Smooth muscle cell (in vitro differentiated cells): ENCODE data around the gene PTPRR. TPM values are rescaled to one million over a fixed set of nuclear protein-coding genes. Genes with fewer than 3 reads are reported as not detected.

ENCODE experiments used
- DNase-seq: peaks from one replicate; lab custom pipeline; 2025; ENCODE audit not compliant: unreplicated experiment; lab: John Stamatoyannopoulos, UW
- H2AFZ ChIP-seq: fragments of 200-600 bp; sonication (generic); 2 replicates; pipeline ENCODE4 v1.6.0; 2016; ENCODE audit warnings: antibody characterized with exemption, low read depth, mild to moderate bottlenecking
- H3F3A ChIP-seq: fragments of 200-600 bp; sonication (generic); 2 replicates; pipeline ENCODE4 v1.6.0; 2017; ENCODE audit warnings: antibody characterized with exemption, low read depth
- H3K27ac ChIP-seq: fragments of 200-600 bp; sonication (generic); 2 replicates; pipeline ENCODE4 v1.5.1; 2016; ENCODE audit warnings: low read depth, mild to moderate bottlenecking
- H3K27me3 ChIP-seq: fragments of 200-600 bp; sonication (generic); 2 replicates; pipeline ENCODE4 v1.6.1; 2016; ENCODE audit warnings: low read depth, mild to moderate bottlenecking
- H3K36me3 ChIP-seq: fragments of 200-600 bp; sonication (generic); 2 replicates; pipeline ENCODE4 v1.5.1; 2016; ENCODE audit warnings: low read depth
- H3K4me1 ChIP-seq: fragments of 200-600 bp; sonication (generic); 2 replicates; pipeline ENCODE4 v1.5.1; 2016; ENCODE audit warnings: low read depth
- H3K4me2 ChIP-seq: fragments of 200-600 bp; sonication (generic); 2 replicates; pipeline ENCODE4 v1.6.0; 2016; ENCODE audit warnings: mild to moderate bottlenecking
- H3K4me3 ChIP-seq: fragments of 200-600 bp; sonication (generic); 2 replicates; pipeline ENCODE4 v1.5.1; 2016; ENCODE audit warnings: mild to moderate bottlenecking
- H3K79me2 ChIP-seq: fragments of 200-600 bp; sonication (generic); 2 replicates; pipeline ENCODE4 v1.6.0; 2016; ENCODE audit warnings: low read depth, mild to moderate bottlenecking
- H3K9ac ChIP-seq: fragments of 200-600 bp; sonication (generic); 2 replicates; pipeline ENCODE4 v1.6.0; 2016; ENCODE audit warnings: low read depth
- H3K9me3 ChIP-seq: fragments of 200-600 bp; sonication (generic); replicated peaks from 2 replicates; pipeline ENCODE4 v1.5.1; 2016; ENCODE audit warnings: low read depth
- H4K20me1 ChIP-seq: fragments of 200-600 bp; sonication (generic); 2 replicates; pipeline ENCODE4 v1.6.0; 2016; ENCODE audit warnings: low read depth
- WGBS: methylation state at CpG from one replicate; pipeline ENCODE4 v1.1.7; 2016; ENCODE audit warnings: low lambda C conversion rate; 5-methylcytosine and 5-hydroxymethylcytosine counted together
- polyA plus RNA-seq: library from polyadenylated mRNA; unstranded; fragments of >200 nt; fragmentation: Nextera tagmentation; extraction: Ambion mirVana; gene quantifications from 2 replicates; pipeline ENCODE4 v1.2.1, GENCODE V29; 2016
- total RNA-seq: library from RNA; depleted of rRNA; stranded (reverse); fragments of >200 nt; gene quantifications from 2 replicates; pipeline ENCODE4 v1.2.3, GENCODE V29; 2014
- TF ChIP-seq, protein P1 (sequence below): fragments of 200-600 bp; sonication (generic); IDR thresholded peaks from 2 replicates; pipeline ENCODE4 v1.5.1; 2017; ENCODE audit warnings: borderline replicate concordance, mild to moderate bottlenecking, antibody characterized with exemption; ENCODE audit not compliant: insufficient read depth, poor library complexity, severe bottlenecking

PTPRR gene
- total and polyA plus RNA-seq, 2 experiments from 2014 or later: 2.8 to 17.8 TPM

DNA sequence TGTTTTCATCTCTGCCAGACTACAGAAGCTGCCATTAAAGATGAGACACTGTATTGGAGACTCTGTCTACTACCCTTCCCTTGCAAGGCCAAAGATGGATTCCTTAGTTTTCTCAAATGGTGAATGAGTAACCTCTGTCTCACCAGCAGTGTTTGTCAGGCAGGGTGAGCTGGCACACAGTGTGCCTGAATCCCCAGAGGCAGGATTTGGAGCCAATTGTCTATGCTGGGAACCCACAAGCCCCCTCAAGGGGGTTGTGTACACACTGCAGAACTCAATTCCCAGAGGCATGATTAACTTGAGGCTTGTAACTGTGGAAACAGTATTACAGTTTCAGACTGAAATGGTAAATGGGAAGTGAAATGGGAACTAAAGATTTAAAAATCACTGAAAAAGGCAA is 146.5 kb downstream of the PTPRR start:
- H2AFZ ChIP-seq: peak overlapping the region; percentile 37
- H4K20me1 ChIP-seq: no peaks in the 10 kb centered on the region
- no peaks in the 10 kb centered on the region for H3K27me3 ChIP-seq
- H3K9me3 ChIP-seq: no peaks in the 10 kb centered on the region
- H3K4me3 ChIP-seq: no peak overlapping the region
- H3K27ac ChIP-seq: peak overlapping the region; percentile 38
- no peaks in the 10 kb centered on the region for H3F3A ChIP-seq
- no peaks in the 10 kb centered on the region for H3K79me2 ChIP-seq
- peaks cover 3% of the 10 kb centered on the region for H3K4me1 ChIP-seq
- H3K36me3 ChIP-seq: no peaks in the 10 kb centered on the region
- DNase-seq: no peak
- H3K9ac ChIP-seq: no peak overlapping the region
- H3K4me2 ChIP-seq: no peak overlapping the region
- TF ChIP-seq, protein P1, sequence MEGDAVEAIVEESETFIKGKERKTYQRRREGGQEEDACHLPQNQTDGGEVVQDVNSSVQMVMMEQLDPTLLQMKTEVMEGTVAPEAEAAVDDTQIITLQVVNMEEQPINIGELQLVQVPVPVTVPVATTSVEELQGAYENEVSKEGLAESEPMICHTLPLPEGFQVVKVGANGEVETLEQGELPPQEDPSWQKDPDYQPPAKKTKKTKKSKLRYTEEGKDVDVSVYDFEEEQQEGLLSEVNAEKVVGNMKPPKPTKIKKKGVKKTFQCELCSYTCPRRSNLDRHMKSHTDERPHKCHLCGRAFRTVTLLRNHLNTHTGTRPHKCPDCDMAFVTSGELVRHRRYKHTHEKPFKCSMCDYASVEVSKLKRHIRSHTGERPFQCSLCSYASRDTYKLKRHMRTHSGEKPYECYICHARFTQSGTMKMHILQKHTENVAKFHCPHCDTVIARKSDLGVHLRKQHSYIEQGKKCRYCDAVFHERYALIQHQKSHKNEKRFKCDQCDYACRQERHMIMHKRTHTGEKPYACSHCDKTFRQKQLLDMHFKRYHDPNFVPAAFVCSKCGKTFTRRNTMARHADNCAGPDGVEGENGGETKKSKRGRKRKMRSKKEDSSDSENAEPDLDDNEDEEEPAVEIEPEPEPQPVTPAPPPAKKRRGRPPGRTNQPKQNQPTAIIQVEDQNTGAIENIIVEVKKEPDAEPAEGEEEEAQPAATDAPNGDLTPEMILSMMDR: no peak

DNA sequence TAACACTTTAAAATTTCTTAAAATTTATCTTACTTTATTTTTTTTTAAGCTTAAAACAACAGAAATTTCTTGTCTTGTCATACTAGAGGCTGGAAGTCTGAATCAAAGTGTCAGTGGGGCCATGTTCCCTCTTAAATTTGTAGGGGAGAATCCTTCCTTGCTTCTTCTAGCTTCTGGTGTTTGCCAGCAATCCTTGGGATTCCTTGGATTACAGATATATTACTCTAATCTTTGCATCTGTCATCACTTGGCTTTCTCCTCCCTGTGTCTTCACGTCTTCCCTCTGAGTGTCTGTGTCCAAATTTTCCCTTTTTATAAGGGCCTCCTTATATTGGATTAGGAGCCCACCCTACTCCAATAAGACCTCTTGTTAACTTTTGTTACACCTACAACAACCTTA is 147.7 kb downstream of the PTPRR start:
- Histone ChIP-seq H3F3A (no peaks in the 10 kb centered on the region), H3K9ac (no peak overlapping the region), H3K4me3 (no peak overlapping the region), H2AFZ (no peak overlapping the region), H3K79me2 (no peaks in the 10 kb centered on the region), H3K9me3 (no peaks in the 10 kb centered on the region), H3K27ac (no peak overlapping the region), H3K36me3 (no peaks in the 10 kb centered on the region), H4K20me1 (no peaks in the 10 kb centered on the region), H3K27me3 (no peaks in the 10 kb centered on the region), H3K4me1 (peaks cover 3% of the 10 kb centered on the region), H3K4me2 (no peak overlapping the region)
- TF ChIP-seq, protein P1: no peak
- DNase-seq: no peak
- WGBS: 30% methylated on average over 1 of the region's 1 CpG

DNA sequence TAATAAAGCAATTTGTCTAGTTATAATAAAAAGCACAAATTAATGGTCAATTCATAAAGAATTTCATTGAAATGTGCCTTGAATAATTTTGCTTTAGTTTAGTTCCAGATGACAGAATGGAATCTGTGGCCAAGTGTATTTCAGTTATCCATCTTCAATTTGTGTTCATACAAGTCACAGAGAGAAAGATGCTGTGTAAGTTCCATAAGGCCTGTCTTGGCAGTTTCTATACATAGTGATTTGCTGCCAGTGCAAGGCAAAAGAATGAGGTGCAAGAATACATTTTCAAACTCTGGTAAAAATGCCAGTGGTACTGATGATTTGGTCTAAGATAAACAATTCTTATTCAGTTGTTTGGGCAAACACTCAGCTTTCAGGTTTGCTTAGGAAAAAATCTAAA is 149.0 kb downstream of the PTPRR start:
- Histone ChIP-seq H3K9me3 (no peaks in the 10 kb centered on the region), H3F3A (no peaks in the 10 kb centered on the region), H4K20me1 (no peaks in the 10 kb centered on the region), H3K27ac (no peak overlapping the region), H3K4me1 (peaks cover 3% of the 10 kb centered on the region), H3K9ac (no peak overlapping the region), H2AFZ (no peak overlapping the region), H3K4me3 (no peak overlapping the region), H3K4me2 (no peak overlapping the region), H3K36me3 (no peaks in the 10 kb centered on the region), H3K27me3 (no peaks in the 10 kb centered on the region), H3K79me2 (no peaks in the 10 kb centered on the region)
- TF ChIP-seq, protein P1: no peak
- no peak for DNase-seq

DNA sequence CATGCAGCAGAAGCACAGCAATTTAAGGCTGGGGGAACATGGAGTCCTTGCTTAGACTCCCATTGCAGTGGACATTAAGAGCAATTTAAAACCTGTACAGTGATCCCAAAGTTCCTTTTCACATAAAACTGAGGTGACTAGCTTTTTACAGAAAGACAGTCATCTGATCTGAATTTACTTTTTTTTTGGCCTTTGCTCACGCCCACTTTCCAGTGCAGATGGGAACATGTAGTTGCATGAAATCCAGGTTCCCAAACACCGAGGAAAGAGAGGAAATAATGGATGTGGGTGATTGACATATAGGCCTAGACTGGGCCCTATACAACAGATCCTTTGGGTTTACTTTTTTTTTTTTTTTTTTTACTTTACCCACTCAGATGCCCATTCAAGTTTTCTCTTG is 156.9 kb downstream of the PTPRR start:
- H3K9ac ChIP-seq: no peak overlapping the region
- no peak overlapping the region for H3K27ac ChIP-seq
- no peaks in the 10 kb centered on the region for H3K4me1 ChIP-seq
- H4K20me1 ChIP-seq: no peaks in the 10 kb centered on the region
- no peak for DNase-seq
- no peaks in the 10 kb centered on the region for H3K9me3 ChIP-seq
- H3K79me2 ChIP-seq: no peaks in the 10 kb centered on the region
- no peak overlapping the region for H2AFZ ChIP-seq
- 85% methylated on average over 2 of the region's 2 CpGs for WGBS
- TF ChIP-seq, protein P1: no peak
- H3K36me3 ChIP-seq: no peaks in the 10 kb centered on the region
- H3K4me2 ChIP-seq: no peak overlapping the region
- H3K27me3 ChIP-seq: no peaks in the 10 kb centered on the region
- no peak overlapping the region for H3K4me3 ChIP-seq
- H3F3A ChIP-seq: no peaks in the 10 kb centered on the region
